HepG2 (cell line): ENCODE measurements around the gene KRT15.
A peak's percentile ranks its signal among the peaks of the same experiment; 100 is the strongest.

ENCODE experiments used
- NFYB ChIP-seq: sonication (generic); formaldehyde crosslinking; IDR thresholded peaks from 2 replicates; pipeline ENCODE4 v1.4.0; 2020; ENCODE audit warnings: missing genetic modification reagents
- PCBP2 ChIP-seq: fragments of 200-400 bp; formaldehyde crosslinking; optimal IDR thresholded peaks from 2 replicates; pipeline ENCODE3; 2018; ENCODE audit warnings: low read length, low read depth; ENCODE audit not compliant: poor library complexity, severe bottlenecking
- POLR2A ChIP-seq, 2 experiments: IDR thresholded peaks; 2 replicates each; pipeline ENCODE4 v1.6.1; 2011; ENCODE audit warnings: low read depth in 2 of 2, low read length in 2 of 2, mild to moderate bottlenecking in 1 of 2, moderate library complexity in 1 of 2; ENCODE audit not compliant: insufficient read depth in 1 of 2
- ZNF253 ChIP-seq: sonication (generic); formaldehyde crosslinking; IDR thresholded peaks from 2 replicates; pipeline ENCODE4 v1.8.0; 2022; ENCODE audit warnings: mild to moderate bottlenecking, missing genetic modification reagents, borderline replicate concordance
- ZNF550 ChIP-seq: sonication (generic); formaldehyde crosslinking; IDR thresholded peaks from 2 replicates; pipeline ENCODE4 v1.4.0; 2020; ENCODE audit warnings: mild to moderate bottlenecking, missing genetic modification reagents, borderline replicate concordance
- TF ChIP-seq, protein P1 (sequence below): sonication (generic); formaldehyde crosslinking; IDR thresholded peaks from 2 replicates; pipeline ENCODE4 v1.4.0; 2020; ENCODE audit warnings: missing genetic modification reagents, borderline replicate concordance
- TF ChIP-seq, protein P2 (sequence below): sonication (generic); formaldehyde crosslinking; IDR thresholded peaks from 2 replicates; pipeline ENCODE4 v1.5.0; 2020; ENCODE audit warnings: mild to moderate bottlenecking, missing genetic modification reagents, moderate library complexity

DNA sequence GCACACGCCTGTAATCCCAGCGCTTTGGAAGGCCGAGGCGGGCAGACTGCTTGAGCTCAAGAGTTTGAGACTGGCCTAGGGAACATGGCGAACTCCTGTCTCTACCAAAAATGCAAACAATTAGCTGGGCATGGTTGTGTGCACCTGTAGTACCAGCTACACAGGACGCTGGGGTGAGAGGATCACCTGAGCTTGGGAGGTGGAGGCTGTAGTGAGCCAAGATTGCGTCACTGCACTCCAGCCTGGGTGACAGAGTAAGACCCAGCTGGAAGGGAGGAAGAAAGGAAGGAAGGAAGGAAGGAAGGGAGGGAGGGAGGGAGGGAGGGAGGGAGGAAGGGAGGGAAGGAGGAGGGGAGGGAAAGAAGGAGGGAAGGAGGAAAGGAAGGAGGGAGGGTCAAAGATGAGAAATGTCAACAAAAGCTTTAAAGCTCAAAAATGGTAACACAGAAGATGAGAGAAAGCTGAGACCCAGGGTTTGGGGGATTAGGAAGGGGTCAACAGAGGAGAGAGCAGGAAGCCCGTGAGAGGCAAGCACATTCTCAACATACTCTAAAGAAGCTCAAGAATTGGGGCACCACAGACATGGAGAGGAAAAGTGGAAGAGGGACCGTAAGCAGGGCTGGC, 14.4 kb upstream of the KRT15 start:
- TF ChIP-seq POLR2A (IDR thresholded peaks at IDR 0.05; ENCODE audit: insufficient read depth in 1 of 2, low read depth in 2 of 2, low read length in 2 of 2): no peak
- no peak for TF ChIP-seq NFYB (CRISPR knock-in tag)
- TF ChIP-seq ZNF550 (CRISPR knock-in tag): no peak
- TF ChIP-seq, protein P1, sequence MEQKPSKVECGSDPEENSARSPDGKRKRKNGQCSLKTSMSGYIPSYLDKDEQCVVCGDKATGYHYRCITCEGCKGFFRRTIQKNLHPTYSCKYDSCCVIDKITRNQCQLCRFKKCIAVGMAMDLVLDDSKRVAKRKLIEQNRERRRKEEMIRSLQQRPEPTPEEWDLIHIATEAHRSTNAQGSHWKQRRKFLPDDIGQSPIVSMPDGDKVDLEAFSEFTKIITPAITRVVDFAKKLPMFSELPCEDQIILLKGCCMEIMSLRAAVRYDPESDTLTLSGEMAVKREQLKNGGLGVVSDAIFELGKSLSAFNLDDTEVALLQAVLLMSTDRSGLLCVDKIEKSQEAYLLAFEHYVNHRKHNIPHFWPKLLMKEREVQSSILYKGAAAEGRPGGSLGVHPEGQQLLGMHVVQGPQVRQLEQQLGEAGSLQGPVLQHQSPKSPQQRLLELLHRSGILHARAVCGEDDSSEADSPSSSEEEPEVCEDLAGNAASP (CRISPR knock-in tag): no peak
- TF ChIP-seq, protein P2, sequence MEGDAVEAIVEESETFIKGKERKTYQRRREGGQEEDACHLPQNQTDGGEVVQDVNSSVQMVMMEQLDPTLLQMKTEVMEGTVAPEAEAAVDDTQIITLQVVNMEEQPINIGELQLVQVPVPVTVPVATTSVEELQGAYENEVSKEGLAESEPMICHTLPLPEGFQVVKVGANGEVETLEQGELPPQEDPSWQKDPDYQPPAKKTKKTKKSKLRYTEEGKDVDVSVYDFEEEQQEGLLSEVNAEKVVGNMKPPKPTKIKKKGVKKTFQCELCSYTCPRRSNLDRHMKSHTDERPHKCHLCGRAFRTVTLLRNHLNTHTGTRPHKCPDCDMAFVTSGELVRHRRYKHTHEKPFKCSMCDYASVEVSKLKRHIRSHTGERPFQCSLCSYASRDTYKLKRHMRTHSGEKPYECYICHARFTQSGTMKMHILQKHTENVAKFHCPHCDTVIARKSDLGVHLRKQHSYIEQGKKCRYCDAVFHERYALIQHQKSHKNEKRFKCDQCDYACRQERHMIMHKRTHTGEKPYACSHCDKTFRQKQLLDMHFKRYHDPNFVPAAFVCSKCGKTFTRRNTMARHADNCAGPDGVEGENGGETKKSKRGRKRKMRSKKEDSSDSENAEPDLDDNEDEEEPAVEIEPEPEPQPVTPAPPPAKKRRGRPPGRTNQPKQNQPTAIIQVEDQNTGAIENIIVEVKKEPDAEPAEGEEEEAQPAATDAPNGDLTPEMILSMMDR (CRISPR knock-in tag): no peak
- TF ChIP-seq PCBP2: peak; percentile 76
- TF ChIP-seq ZNF253: no peak
